WTC11 (cell line): ENCODE data around the gene CCDC30. TPM values are rescaled to one million over a fixed set of nuclear protein-coding genes. Genes with fewer than 3 reads are reported as not detected.
A peak's percentile ranks its signal among the peaks of the same experiment; 100 is the strongest.

Experiments used
- ATAC-seq: fragments of 200-7000 bp; cut with Tn5 transposase; 2 replicates; pipeline ENCODE4 v1.10.0; 2021; ENCODE audit warnings: mild to moderate bottlenecking, moderate library complexity
- CTCF ChIA-PET: fragments of 300-600 bp; sonication (Branson Sonifier 250); formaldehyde crosslinking; loops from one replicate; lab custom pipeline; 2021; ENCODE audit warnings: antibody characterized with exemption; lab: Charles Lee
- POLR2A ChIA-PET: fragments of 350-600 bp; sonication (Branson Sonifier 250); formaldehyde crosslinking; loops from one replicate; lab custom pipeline; 2021; ENCODE audit warnings: antibody characterized with exemption; lab: Charles Lee
- DNase-seq: peaks from one replicate; pipeline ENCODE4 v3.0.0; 2021; ENCODE audit warnings: low spot score
- H3K27ac Mint-ChIP-seq: 2 replicates; pipeline ENCODE4 v1.8.0; 2021; ENCODE audit warnings: mixed read lengths
- H3K27me3 Mint-ChIP-seq: 2 replicates; pipeline ENCODE4 v1.8.0; 2021; ENCODE audit warnings: low read depth, mild to moderate bottlenecking, moderate library complexity, mixed read lengths
- H3K36me3 Mint-ChIP-seq: 2 replicates; pipeline ENCODE4 v1.8.0; 2021; ENCODE audit warnings: mixed read lengths
- H3K4me1 Mint-ChIP-seq: 2 replicates; pipeline ENCODE4 v1.8.0; 2022; ENCODE audit warnings: mixed read lengths
- H3K4me3 Mint-ChIP-seq: 2 replicates; pipeline ENCODE4 v1.8.0; 2021; ENCODE audit warnings: mild to moderate bottlenecking, moderate library complexity, mixed read lengths
- H3K9me3 Mint-ChIP-seq: 2 replicates; pipeline ENCODE4 v1.8.0; 2021; ENCODE audit warnings: mixed read lengths
- CREM ChIP-seq: sonication (generic); formaldehyde crosslinking; IDR thresholded peaks from 2 replicates; pipeline ENCODE4 v1.8.1; 2022; ENCODE audit warnings: mild to moderate bottlenecking, missing genetic modification reagents, moderate library complexity
- JAZF1 ChIP-seq: fragments of 250-450 bp; sonication (Bioruptor Pico); IDR thresholded peaks from 2 replicates; pipeline ENCODE4 v1.9.0; 2021; ENCODE audit warnings: moderate library complexity, mild to moderate bottlenecking, inconsistent platforms
- NFE2L1 ChIP-seq: sonication (generic); formaldehyde crosslinking; IDR thresholded peaks from 2 replicates; pipeline ENCODE4 v1.8.1; 2023; ENCODE audit warnings: missing genetic modification reagents
- NFYB ChIP-seq: sonication (generic); formaldehyde crosslinking; conservative IDR thresholded peaks from 2 replicates; pipeline ENCODE4 v1.8.0; 2022; ENCODE audit warnings: low read depth, missing genetic modification reagents
- NR1H2 ChIP-seq: sonication (generic); formaldehyde crosslinking; IDR thresholded peaks from 2 replicates; pipeline ENCODE4 v1.9.0; 2021; ENCODE audit warnings: mild to moderate bottlenecking, moderate library complexity, missing genetic modification reagents
- NR3C1 ChIP-seq: sonication (generic); formaldehyde crosslinking; conservative IDR thresholded peaks from 2 replicates; pipeline ENCODE4 v1.8.1; 2023; ENCODE audit warnings: low read depth, mild to moderate bottlenecking, missing genetic modification reagents
- RELA ChIP-seq: sonication (generic); formaldehyde crosslinking; IDR thresholded peaks from 2 replicates; pipeline ENCODE4 v1.8.1; 2022; ENCODE audit warnings: missing genetic modification reagents, mild to moderate bottlenecking, borderline replicate concordance
- SP1 ChIP-seq: sonication (generic); formaldehyde crosslinking; conservative IDR thresholded peaks from 2 replicates; pipeline ENCODE4 v1.8.1; 2022; ENCODE audit warnings: missing genetic modification reagents
- TEAD1 ChIP-seq: sonication (generic); formaldehyde crosslinking; IDR thresholded peaks from 2 replicates; pipeline ENCODE4 v1.8.0; 2022; ENCODE audit warnings: mild to moderate bottlenecking, missing genetic modification reagents
- ZNF121 ChIP-seq: sonication (generic); formaldehyde crosslinking; IDR thresholded peaks from 2 replicates; pipeline ENCODE4 v1.8.0; 2023; ENCODE audit warnings: missing genetic modification reagents
- ZNF219 ChIP-seq: sonication (generic); formaldehyde crosslinking; IDR thresholded peaks from 2 replicates; pipeline ENCODE4 v1.8.0; 2023; ENCODE audit warnings: missing genetic modification reagents, mild to moderate bottlenecking, borderline replicate concordance
- total RNA-seq: library from RNA; stranded (reverse); gene quantifications from 3 replicates; pipeline ENCODE4 v1.2.3, GENCODE V29; 2021
- TF ChIP-seq, protein P1 (sequence below): sonication (generic); formaldehyde crosslinking; IDR thresholded peaks from 2 replicates; pipeline ENCODE4 v1.8.1; 2023; ENCODE audit warnings: mild to moderate bottlenecking, missing genetic modification reagents
- TF ChIP-seq, protein P2 (sequence below): sonication (generic); formaldehyde crosslinking; IDR thresholded peaks from 2 replicates; pipeline ENCODE4 v1.8.0; 2022; ENCODE audit warnings: mild to moderate bottlenecking, missing genetic modification reagents
- TF ChIP-seq, protein P3 (sequence below): sonication (generic); formaldehyde crosslinking; IDR thresholded peaks from 2 replicates; pipeline ENCODE4 v1.8.1; 2022; ENCODE audit warnings: mild to moderate bottlenecking, missing genetic modification reagents, moderate library complexity, borderline replicate concordance
- TF ChIP-seq, protein P4 (sequence below): sonication (generic); formaldehyde crosslinking; conservative IDR thresholded peaks from 2 replicates; pipeline ENCODE4 v1.8.1; 2022; ENCODE audit warnings: mild to moderate bottlenecking, missing genetic modification reagents
- TF ChIP-seq, protein P5 (sequence below): fragments of 250-450 bp; sonication (Bioruptor Pico); IDR thresholded peaks from 2 replicates; pipeline ENCODE4 v1.9.0; 2021; ENCODE audit warnings: moderate library complexity, mild to moderate bottlenecking, inconsistent platforms, borderline replicate concordance
- TF ChIP-seq, protein P6 (sequence below): sonication (generic); formaldehyde crosslinking; IDR thresholded peaks from 2 replicates; pipeline ENCODE4 v1.8.1; 2023; ENCODE audit warnings: mild to moderate bottlenecking, missing genetic modification reagents, moderate library complexity
- TF ChIP-seq, protein P7 (sequence below): sonication (generic); formaldehyde crosslinking; IDR thresholded peaks from 2 replicates; pipeline ENCODE4 v1.8.0; 2022; ENCODE audit warnings: mild to moderate bottlenecking, missing genetic modification reagents
- TF ChIP-seq, protein P8 (sequence below): sonication (generic); formaldehyde crosslinking; IDR thresholded peaks from 2 replicates; pipeline ENCODE4 v1.8.1; 2023; ENCODE audit warnings: mild to moderate bottlenecking, missing genetic modification reagents

CCDC30 gene
- total RNA-seq, 1 experiment from 2014 or later: 0.92 TPM

DNA sequence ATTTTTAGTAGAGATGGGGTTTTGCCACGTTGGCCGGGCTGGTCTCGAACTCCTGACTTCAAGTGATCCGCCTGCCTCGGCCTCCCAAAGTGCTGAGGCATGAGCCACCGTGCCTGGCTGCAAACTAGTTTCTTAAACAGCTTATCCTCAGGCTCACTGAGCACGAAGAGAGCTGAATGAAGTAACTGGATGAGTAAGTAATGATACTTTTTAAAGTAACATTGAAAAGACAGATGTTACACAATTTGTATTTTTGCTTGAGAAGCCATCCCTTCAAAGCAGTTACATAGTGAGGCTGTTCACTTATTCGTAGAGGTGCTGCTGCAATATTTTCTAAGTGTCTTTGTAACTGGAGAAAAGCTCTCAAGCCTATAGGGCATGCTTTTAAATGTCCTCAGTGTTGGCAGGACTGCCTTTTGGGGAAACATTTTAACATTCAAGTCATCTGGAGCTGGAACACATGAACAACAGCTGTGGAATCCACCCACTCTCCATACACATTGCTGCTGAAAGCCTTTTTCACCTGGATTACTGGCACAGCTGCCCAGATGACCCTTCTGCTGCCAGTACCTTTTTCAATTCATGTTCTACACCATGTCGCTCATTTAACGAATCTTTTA lies 216.4 kb downstream of the CCDC30 start:
- H3K36me3 Mint-ChIP-seq: peaks cover 29% of the 10 kb centered on the region
- ChIA-PET CTCF (interaction anchor here (1.2 kb wide), 1 partner anchor 394 kb away, joined by 4 read pairs; no protein-coding TSS in a partner anchor), POLR2A (interaction anchor here (1.0 kb wide), 1 partner anchor 9 kb away, joined by 3 read pairs; no protein-coding TSS in a partner anchor)
- DNase-seq: no peak
- H3K4me3 Mint-ChIP-seq: peak overlapping the region; percentile 96; the same call in 1 of the 2 replicates
- ATAC-seq: no peak
- peaks cover 22% of the 10 kb centered on the region for H3K4me1 Mint-ChIP-seq
- H3K27me3 Mint-ChIP-seq: no peaks in the 10 kb centered on the region; the same call in 1 of the 2 replicates
- H3K9me3 Mint-ChIP-seq: no peaks in the 10 kb centered on the region
- H3K27ac Mint-ChIP-seq: peak overlapping the region; percentile 46; the same call in 1 of the 2 replicates
- TF ChIP-seq, protein P1, sequence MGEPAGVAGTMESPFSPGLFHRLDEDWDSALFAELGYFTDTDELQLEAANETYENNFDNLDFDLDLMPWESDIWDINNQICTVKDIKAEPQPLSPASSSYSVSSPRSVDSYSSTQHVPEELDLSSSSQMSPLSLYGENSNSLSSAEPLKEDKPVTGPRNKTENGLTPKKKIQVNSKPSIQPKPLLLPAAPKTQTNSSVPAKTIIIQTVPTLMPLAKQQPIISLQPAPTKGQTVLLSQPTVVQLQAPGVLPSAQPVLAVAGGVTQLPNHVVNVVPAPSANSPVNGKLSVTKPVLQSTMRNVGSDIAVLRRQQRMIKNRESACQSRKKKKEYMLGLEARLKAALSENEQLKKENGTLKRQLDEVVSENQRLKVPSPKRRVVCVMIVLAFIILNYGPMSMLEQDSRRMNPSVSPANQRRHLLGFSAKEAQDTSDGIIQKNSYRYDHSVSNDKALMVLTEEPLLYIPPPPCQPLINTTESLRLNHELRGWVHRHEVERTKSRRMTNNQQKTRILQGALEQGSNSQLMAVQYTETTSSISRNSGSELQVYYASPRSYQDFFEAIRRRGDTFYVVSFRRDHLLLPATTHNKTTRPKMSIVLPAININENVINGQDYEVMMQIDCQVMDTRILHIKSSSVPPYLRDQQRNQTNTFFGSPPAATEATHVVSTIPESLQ (CRISPR knock-in tag): no peak
- TF ChIP-seq, protein P2, sequence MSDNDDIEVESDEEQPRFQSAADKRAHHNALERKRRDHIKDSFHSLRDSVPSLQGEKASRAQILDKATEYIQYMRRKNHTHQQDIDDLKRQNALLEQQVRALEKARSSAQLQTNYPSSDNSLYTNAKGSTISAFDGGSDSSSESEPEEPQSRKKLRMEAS (CRISPR knock-in tag): no peak
- TF ChIP-seq, protein P3, sequence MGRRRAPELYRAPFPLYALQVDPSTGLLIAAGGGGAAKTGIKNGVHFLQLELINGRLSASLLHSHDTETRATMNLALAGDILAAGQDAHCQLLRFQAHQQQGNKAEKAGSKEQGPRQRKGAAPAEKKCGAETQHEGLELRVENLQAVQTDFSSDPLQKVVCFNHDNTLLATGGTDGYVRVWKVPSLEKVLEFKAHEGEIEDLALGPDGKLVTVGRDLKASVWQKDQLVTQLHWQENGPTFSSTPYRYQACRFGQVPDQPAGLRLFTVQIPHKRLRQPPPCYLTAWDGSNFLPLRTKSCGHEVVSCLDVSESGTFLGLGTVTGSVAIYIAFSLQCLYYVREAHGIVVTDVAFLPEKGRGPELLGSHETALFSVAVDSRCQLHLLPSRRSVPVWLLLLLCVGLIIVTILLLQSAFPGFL (CRISPR knock-in tag): no peak
- TF ChIP-seq, protein P4, sequence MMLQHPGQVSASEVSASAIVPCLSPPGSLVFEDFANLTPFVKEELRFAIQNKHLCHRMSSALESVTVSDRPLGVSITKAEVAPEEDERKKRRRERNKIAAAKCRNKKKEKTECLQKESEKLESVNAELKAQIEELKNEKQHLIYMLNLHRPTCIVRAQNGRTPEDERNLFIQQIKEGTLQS (CRISPR knock-in tag): no peak
- no peak for TF ChIP-seq NFE2L1 (CRISPR knock-in tag)

DNA sequence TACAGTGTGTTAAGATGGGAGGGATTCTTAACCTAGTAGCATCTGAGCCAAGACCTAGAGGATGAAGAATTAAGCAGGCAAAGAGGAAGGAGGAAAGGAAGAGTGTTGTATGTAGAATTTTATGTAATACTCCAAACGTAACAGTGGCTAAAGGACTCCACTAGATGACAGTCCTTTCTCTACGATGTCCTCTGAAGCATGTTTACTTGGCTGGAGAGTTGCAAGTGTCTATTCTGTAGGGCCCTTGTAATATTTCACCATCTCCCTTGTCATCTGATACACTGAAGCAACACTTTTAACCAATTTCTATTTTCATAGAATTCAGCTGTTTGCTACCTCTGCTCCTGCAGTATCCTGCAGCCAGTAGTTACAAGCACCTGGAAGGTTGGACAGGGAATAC lies 217.0 kb downstream of the CCDC30 start:
- DNase-seq: no peak
- Mint-ChIP-seq H3K9me3 (no peaks in the 10 kb centered on the region), H3K27ac (peak overlapping the region; percentile 46; the same call in 1 of the 2 replicates), H3K27me3 (no peaks in the 10 kb centered on the region; the same call in 1 of the 2 replicates), H3K36me3 (peaks cover 32% of the 10 kb centered on the region), H3K4me1 (peaks cover 27% of the 10 kb centered on the region), H3K4me3 (peak overlapping the region; percentile 96)
- ChIA-PET POLR2A (interaction anchor here (1.0 to 2.1 kb wide), 2 partner anchors 9 to 87 kb away, joined by 3 to 9 read pairs; partner anchors contain the start of genes C1orf50 and P3H1), CTCF (interaction anchor here (1.2 kb wide), 1 partner anchor 394 kb away, joined by 4 read pairs; no protein-coding TSS in a partner anchor)
- ATAC-seq: no peak
- no peak for TF ChIP-seq NR3C1
- TF ChIP-seq NR1H2: no peak
- TF ChIP-seq, protein P2 (CRISPR knock-in tag): no peak
- no peak for TF ChIP-seq NFE2L1 (CRISPR knock-in tag)
- TF ChIP-seq, protein P5, sequence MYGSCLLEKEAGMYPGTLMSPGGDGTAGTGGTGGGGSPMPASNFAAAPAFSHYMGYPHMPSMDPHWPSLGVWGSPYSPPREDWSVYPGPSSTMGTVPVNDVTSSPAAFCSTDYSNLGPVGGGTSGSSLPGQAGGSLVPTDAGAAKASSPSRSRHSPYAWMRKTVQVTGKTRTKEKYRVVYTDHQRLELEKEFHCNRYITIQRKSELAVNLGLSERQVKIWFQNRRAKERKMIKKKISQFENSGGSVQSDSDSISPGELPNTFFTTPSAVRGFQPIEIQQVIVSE: no peak
- TF ChIP-seq, protein P1 (CRISPR knock-in tag): no peak
- no peak for TF ChIP-seq JAZF1 (CRISPR knock-in tag)
- TF ChIP-seq SP1 (CRISPR knock-in tag): no peak
- TF ChIP-seq RELA (CRISPR knock-in tag): no peak
- TF ChIP-seq ZNF219 (CRISPR knock-in tag): no peak
- no peak for TF ChIP-seq CREM (CRISPR knock-in tag)
- TF ChIP-seq, protein P6, sequence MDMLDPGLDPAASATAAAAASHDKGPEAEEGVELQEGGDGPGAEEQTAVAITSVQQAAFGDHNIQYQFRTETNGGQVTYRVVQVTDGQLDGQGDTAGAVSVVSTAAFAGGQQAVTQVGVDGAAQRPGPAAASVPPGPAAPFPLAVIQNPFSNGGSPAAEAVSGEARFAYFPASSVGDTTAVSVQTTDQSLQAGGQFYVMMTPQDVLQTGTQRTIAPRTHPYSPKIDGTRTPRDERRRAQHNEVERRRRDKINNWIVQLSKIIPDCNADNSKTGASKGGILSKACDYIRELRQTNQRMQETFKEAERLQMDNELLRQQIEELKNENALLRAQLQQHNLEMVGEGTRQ: no peak
- TF ChIP-seq NFYB (CRISPR knock-in tag): no peak
- no peak for TF ChIP-seq TEAD1 (CRISPR knock-in tag)
- TF ChIP-seq ZNF121: no peak
- TF ChIP-seq, protein P7, sequence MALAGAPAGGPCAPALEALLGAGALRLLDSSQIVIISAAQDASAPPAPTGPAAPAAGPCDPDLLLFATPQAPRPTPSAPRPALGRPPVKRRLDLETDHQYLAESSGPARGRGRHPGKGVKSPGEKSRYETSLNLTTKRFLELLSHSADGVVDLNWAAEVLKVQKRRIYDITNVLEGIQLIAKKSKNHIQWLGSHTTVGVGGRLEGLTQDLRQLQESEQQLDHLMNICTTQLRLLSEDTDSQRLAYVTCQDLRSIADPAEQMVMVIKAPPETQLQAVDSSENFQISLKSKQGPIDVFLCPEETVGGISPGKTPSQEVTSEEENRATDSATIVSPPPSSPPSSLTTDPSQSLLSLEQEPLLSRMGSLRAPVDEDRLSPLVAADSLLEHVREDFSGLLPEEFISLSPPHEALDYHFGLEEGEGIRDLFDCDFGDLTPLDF (CRISPR knock-in tag): no peak
- TF ChIP-seq, protein P8, sequence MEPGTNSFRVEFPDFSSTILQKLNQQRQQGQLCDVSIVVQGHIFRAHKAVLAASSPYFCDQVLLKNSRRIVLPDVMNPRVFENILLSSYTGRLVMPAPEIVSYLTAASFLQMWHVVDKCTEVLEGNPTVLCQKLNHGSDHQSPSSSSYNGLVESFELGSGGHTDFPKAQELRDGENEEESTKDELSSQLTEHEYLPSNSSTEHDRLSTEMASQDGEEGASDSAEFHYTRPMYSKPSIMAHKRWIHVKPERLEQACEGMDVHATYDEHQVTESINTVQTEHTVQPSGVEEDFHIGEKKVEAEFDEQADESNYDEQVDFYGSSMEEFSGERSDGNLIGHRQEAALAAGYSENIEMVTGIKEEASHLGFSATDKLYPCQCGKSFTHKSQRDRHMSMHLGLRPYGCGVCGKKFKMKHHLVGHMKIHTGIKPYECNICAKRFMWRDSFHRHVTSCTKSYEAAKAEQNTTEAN (CRISPR knock-in tag): no peak
